ENCODE data around the gene SMIM44.
"Not testable (repeated sequence)": the region's sequence is repeated elsewhere in the genome, so short reads cannot be mapped to it uniquely, and the experiment has no call there.

The SMIM44 gene

DNA sequence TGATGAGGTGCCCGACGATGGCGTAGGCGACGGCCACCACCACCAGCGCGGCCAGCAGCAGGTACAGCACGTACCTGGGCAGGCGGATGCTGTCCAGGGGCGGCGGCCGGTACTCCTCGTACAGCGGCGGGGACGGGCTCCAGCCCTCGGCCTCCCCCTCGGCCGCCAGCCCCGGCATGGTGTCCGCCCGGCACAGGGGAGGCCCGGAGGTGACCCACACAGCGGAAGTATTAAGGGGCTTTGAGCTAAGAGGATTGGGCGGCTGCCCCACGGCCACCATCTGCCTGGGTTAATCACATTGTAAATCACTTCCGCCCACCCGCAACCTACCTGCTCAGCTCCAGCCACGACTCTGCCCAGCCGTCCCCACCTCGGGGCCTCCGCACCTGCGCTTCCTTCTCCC, at the start of gene SMIM44:
Gene SMIM44, minus strand, starts transcription at position 216 of the 403 bp plus-strand sequence. Its CDS starts 38 bp downstream, at position 178.
- no peak for DNase-seq (ENCODE audit: low read depth)

DNA sequence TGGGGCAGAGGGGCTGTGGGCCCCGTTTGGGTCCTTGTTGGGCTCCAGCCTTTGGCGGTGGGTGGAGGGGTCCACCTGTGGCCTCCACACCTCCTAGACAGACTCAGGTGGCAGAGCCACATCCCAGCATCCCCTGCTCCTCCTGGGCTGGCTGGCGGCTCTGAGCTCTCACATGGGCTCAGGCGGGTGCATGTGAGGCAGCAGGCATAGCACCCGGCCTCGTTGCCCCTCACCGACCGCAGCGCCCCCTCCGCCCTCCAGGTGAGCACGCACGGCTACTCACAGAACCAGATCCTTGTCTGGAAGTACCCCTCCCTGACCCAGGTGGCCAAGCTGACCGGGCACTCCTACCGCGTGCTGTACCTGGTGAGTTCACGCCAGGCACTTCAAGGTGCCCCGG, 49.8 kb upstream of the SMIM44 start:
- no peak for DNase-seq (ENCODE audit: low read depth)

DNA sequence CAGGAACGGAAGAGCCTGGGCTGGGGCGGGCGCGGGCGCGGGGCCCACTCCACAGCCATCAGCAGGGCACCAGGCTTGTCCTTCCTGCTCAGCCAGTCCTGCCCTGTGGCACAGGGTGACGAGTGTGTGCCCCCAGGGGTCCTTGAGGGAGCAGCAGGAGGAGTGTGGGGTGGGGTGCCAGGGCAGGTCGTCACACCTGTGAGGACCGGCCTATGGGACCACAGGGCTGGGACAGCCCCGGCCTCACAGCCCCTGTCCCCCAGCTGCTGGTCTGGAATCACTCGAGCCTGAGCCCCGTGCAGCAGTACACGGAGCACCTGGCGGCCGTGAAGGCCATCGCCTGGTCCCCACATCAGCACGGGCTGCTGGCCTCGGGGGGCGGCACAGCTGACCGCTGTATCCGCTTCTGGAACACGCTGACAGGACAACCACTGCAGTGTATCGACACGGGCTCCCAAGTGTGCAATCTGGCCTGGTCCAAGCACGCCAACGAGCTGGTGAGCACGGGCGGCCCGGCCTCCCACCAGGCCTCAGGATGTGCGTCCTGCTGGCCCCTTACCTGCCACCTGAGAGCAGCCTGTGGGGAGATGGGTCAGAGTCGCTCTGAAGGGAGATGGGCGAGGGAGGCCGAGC, 49.0 kb upstream of the SMIM44 start:
- DNase-seq (ENCODE audit: low read depth), result no peak

DNA sequence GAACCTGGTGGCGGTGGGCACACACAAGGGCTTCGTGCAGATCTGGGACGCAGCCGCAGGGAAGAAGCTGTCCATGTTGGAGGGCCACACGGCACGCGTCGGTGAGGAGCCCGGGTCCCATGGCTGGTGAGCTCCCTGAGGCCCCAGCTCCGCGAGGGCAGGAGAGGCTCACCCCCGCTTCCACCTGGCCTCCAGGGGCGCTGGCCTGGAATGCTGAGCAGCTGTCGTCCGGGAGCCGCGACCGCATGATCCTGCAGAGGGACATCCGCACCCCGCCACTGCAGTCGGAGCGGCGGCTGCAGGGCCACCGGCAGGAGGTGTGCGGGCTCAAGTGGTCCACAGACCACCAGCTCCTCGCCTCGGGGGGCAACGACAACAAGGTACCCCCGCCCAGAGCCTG, 48.5 kb upstream of the SMIM44 start:
- no peak for DNase-seq (ENCODE audit: low read depth)

DNA sequence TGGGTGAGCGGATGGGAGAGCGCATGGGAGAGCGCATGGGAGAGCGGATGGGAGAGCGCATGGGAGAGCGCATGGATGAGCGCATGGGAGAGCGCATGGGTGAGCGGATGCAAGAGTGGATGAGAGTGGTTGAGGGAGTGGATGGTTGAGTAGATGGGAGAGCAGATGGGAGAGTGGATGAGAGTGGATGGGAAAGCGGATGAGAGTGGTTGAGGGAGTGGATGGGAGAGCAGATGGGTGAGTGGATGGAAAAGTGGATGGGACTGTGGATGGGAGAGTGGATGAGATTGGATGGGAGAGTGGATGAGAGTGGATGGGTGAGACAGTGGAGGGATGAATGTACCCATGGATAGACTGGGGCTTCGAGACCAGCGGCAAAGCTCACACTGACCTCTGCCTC, 47.1 kb upstream of the SMIM44 start:
- no peak for DNase-seq (ENCODE audit: low read depth)

DNA sequence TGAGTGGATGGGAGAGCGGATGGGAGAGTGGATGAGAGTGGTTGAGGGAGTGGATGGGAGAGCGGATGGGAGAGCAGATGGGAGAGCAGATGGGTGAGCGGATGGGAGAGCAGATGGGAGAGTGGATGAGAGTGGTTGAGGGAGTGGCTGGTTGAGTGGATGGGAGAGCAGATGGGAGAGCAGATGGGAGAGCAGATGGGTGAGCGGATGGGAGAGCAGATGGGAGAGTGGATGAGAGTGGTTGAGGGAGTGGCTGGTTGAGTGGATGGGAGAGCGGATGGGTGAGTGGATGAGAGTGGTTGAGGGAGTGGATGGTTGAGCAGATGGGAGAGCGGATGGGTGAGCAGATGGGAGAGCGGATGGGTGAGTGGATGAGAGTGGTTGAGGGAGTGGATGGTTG, 46.1 kb upstream of the SMIM44 start:
- DNase-seq (ENCODE audit: low read depth), result not testable (repeated sequence)

DNA sequence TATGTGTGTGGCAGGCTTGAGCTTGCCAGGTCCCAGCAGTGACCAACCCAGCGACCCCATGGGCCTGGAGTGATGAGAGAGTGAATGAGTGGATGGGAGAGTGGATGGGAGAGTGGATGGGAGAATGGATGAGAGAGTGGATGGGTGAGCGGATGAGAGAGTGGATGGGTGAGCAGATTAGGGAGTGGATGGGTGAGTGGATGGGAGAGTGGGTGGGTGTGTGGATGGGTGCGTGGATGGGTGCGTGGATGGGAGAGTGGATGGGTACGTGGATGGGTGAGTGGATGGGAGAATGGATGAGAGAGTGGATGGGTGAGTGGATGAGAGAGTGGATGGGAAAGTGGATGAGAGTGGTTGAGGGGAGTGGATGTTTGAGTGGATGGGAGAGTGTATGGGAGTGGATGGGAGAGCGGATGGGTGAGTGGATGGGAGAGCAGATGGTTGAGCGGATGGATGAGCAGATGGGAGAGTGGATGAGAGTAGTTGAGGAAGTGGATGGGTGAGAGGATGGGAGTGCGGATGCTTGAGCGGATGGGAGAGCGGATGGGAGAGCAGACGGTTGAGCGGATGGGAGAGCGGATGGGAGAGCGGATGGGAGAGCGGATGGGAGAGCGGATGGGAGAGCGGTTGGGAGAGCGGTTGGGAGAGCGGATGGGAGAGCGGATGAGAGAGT, 45.4 kb upstream of the SMIM44 start:
- no peak for DNase-seq (ENCODE audit: low read depth)

DNA sequence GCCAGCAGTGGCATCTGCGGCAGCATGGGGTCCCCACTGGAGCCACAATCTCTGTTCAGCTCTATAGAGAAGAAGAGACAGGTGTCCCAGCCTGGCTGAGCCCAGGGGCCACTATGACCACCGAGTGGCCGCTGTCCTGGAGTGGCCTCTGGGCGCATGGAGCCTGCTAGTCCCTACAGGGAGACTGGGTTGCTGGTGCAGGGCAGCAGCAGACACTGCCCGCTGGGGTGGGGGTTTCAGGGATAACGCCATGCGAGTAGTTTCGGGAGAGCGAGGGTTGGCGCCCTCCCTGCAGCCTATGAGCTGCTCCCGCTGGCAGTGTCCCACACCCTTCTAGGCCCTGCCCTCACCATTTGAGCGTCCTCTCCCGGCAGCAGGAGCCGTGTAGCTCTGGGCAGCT, 44.8 kb upstream of the SMIM44 start:
- DNase-seq (ENCODE audit: low read depth), result no peak

DNA sequence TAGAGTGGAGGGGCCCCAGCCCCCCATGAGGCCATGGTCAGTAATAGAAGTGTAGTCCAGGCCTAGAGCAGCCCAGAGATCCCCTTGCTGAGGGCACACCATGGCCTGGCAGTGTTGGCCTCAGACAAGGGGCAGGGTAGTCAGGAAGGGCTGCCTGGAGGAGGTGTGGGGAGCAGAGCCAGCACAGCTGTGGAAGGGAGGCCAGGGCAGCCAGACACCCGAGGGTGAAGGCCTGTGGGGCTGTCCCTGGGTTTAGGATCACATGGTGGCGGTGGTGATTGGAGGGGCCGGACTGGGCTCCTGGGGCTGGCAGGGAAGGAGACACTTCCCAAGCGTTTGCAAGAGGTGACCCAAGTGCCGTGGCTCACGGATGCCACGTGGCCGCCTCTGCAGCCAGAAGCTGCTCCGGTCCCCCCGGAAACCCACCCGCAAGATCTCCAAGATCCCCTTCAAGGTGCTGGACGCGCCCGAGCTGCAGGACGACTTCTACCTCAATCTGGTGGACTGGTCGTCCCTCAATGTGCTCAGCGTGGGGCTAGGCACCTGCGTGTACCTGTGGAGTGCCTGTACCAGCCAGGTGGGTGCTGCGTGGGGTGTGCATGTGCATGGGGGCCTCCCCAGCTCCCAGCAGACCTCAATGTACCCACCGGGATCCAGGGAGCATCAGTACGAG, 44.1 kb upstream of the SMIM44 start:
- DNase-seq (ENCODE audit: low read depth), result no peak

DNA sequence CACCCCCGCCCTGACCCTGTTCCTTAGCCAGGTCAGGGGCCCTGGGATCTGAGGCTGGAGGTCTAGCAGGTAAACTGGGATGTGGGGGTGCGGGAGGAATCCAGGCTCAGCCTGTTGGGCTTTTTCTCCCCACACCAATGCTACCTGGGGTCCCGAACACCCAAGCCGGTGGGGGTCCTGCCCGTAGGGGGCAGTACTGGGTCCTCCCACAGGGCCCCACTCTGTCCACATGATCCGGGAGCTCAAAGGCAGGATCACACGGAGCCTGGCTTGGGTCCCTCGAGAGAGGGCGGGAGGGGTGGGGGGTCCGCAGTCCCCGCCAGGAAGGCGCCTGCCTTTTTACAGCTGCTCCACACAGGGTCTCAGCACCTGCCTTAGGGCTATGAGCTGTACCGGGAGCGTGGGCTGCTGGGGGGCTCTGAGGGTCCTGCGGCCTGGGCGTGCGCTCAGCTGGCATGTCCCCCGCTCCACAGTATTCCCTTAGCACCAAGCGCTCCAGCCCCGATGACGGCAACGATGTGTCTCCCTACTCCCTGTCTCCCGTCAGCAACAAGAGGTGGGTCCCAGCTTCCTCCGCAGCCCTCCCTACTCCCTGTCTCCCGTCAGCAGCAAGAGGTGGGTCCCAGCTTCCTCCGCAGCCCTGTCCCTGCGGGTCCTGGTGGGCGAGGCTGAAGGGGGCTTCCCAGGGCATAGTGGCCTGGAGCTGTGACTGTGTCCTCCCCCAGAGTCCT, 43.4 kb upstream of the SMIM44 start:
- no peak for DNase-seq (ENCODE audit: low read depth)

DNA sequence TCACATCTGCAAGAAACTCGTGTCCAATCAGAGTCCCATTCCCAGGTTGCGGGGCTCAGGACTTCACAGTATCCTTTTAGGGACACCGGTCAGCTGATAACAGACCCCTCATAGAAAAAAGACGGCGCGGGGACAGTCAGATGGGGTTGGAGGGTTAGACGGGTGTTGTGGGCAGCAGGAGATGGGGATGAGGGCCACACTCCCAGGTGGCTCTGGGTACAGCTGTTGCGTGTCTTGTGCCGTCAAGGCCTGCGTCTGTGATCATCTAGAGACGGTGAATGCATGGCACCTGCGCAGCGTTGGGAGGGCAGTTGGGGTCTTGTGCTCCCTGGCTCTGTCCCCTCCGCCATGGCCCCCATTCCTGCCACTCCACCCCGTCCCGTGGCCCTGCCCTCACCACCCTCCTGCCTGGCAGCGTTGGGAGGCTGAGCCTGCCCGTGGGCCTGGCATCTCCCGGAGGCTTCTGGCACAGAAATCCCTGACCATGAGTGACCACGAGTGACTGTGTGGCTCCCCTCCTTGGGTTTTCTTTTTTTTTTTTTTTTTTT, 41.7 kb upstream of the SMIM44 start:
- no peak for DNase-seq (ENCODE audit: low read depth)

DNA sequence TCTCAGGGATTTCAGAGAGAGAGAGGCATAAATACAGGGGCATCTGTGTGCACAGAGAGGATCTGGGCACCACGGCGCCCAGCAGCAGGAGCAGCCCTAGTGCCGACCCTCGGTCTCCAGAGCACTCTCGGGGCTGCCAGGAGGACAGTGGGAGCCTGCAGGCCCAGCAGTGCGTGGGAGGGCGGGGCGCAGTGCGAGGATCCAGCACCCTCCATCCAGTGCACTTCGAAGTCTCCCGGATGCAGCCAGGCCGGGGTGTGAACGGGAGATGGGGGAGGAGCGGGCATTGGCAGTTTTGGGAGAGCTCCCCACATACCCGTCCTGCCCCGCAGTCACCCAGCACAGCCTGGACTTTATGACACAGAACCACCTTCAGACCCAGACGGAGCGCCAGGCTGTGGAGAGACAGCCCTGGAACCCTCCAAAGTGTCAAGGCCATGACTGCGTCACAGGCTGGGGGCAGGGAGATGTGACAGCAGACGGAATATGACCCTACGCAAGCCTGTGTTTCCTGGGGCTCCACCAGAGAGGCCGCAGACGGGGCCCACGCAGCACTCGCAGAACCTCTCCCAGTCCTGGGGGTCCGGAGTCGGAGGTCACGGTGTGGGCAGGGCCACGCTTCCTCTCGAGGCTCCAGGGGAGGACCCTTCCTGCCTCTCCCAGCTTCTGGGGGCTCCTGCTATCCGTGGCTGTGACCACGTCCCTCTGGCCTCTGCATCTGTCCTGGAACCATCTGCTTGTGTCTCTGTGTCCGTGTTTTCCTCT, 41.0 kb upstream of the SMIM44 start:
- DNase-seq (ENCODE audit: low read depth), result no peak

DNA sequence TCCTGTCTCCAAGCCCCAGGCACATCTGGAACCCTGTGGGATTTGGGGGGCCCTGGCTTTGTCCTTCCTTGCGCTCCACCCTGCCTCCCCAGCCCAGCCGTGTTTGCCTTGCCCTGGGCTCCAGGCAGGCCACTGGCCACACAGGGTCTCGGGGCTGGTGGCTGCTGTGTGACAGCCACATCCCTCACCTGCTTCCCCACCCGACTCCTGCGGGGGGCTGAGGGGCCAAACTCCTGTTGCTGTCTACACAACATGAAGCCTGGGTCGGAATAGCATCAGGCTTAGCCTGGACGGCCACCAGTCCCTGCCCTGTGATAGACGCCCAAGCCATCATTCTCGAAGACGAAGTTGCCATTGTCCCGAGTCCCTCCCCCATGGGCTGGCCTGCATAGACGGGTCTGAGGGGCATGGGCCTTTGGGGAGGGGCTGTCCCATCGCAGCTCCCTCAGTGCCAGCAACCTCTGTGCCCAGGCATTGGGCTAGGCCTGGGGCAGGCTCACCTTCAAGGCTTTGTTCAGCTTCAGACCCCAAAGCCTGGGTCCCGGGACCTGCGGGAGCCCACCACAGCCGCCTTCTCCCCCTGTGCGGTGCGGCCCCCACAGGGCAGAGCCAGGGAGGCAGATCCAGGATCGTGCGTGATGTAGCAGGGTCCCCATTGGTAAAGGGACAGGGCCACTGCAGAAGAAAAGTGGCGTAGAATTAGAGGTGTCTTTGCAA, 40.3 kb upstream of the SMIM44 start:
- DNase-seq (ENCODE audit: low read depth), result no peak

DNA sequence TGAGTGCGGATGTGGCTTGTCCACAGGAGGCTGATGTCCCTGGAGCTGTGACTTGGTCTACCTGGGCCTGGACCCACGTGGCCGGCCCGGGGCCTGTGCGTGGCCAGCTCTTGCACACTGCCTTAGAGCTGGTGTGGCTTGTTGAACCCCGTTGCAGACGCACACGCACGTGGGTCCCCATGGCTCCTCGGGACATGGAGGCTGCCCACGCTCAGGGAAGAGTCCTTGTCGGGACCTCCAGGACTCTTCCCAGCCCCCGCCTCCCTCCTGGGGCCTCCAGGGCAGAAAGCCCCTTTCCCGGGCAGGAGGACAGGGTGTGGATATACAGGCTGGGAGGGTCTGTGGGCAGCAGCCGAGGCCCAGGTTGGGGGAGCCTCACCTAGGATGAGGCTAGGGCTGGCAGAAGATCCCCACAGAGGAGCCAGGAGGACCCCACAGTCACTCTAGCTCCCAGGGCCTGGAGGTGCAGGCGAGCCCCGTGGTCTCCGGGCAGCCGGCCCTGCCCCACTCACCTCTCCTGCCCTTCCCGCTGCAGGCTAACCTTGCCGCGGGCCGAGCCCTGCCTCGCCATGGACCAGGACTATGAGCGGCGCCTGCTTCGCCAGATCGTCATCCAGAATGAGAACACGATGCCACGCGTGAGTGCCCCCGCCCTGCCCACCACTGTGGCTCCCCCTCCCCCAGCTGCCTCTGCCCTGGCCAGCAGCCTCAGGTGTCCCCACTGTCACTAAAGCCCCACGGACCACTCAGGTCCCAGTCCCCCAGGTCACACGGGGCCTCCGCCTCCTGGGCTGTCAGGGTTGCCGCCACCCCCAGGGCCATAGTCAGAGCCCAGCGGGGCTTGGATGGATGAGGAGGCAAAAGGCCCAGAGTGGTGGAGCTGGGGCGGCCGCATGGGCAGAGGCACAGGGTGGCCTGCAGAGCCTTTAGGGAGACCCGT, 39.5 kb upstream of the SMIM44 start:
- no peak for DNase-seq (ENCODE audit: low read depth)

DNA sequence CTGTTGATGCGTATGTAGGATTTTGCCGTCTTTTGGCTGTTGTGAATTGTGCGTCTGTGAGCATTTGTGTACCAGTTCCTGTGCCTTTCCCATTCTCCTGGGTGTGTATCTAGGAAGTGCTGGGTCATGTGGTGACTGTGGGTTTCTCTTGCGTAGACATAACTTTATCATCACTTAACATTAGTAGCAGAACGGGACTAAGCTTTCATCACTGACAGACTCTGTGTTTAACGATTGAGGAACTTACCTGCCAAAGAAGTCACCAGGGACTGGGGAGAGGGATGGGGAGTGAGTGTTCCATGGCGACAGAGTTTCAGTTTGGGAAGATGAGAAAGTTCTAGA, 37.8 kb upstream of the SMIM44 start:
- DNase-seq (ENCODE audit: low read depth), result no peak

DNA sequence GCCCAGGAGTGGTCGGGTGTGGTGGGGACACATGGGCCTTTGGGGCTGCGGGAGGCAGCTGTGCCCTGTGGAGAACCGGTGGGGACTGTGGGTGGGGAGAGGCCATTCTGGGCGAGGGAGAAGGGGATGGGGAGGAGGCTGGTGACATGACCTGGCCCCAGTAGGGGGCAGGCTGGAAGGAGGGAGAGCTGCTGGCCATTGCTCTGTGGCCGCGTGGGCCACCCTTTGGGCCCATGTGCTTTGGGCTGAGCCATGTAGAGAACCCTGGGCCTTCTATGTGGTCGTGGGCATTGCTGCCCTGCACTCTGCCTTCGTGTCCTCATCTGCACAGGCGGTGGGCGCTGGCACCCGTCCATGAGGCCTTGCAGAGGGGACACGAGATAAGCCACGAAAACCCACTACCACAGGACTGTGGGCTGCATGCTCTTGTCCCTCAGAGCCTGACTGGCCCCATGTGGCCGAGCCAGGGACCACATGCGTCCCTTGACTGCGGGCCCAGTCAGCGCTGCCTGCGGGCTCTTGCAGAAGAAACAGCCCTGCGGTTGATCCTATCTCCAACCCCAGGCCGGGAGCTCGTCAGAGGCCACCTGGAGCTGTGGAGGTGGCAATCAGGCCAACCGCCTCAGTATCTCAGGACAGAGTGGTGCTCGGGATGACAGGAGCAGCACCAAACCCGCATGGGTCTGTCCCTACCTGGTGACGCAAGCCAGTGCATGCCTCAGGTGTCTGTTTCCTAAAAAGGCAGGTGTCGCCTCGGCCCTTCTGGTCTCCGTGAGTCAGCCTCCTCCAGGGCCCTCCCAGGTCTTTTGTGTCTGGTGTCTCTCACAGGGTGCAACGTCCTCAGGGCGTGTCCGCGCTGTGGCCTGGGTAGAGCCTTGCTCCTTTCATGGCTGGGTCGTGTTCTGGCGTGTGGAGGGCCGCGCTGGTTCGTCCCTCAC, 37.2 kb upstream of the SMIM44 start:
- DNase-seq (ENCODE audit: low read depth), result no peak

DNA sequence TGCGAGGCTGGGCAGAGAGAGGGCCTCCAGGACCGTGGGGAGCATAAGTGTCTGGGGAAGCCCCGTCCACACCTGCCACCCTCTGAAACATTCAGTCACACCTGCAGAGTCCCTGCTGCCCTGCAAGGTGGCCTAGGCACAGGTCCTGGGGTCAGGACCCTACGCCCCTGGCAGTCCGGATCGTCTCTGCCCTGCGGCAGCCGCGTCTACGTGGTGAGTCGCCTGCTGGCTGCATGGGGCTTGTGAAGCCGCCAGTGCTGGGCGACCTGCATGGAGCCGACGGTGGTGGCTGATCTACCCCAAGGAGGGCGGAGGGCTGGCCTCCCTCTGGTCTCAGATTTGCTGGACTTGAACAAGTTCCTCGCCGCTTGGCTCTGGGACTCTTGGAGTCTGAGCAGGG, 35.9 kb upstream of the SMIM44 start:
- no peak for DNase-seq (ENCODE audit: low read depth)

DNA sequence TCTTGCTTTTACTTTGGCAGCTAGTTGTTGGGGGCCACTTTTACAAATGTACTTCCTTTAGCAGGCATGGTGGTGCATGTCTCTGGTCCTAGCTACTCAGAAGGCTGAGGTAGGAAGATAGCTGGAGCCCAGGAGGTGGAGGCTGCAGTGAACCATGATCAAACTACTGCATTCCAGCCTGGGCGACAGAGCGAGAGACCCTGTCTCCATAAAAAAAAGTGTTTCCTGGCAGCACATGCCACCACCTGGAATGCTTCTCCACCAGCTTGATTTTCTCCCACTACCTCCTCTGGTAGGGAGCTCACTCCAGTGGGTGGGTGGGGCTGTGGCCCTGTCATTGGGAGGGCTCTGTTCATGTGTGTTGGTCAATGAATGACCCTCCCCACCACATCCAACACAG, 35.4 kb upstream of the SMIM44 start:
- no peak for DNase-seq (ENCODE audit: low read depth)

DNA sequence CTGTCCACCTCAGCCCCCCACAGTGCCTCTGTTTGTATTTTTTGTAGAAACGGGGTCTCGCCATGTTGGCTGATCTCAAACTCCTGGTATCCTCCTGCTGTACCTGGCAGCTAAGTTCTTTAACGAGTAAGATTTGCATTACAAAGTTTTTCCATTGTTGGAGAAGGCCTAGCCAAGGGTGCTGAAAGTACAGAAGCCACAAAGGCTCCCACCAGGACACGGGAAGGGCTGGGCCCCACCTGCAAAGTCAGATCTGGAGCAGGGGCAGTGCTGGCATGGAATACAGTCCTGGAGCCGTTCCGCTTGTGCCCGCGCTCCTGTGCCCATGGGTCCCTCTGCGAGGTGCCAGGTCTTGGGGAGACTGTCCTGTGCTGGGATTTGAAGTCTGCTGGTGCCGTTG, 35.0 kb upstream of the SMIM44 start:
- DNase-seq (ENCODE audit: low read depth), result no peak
